Right lobe of liver (tissue), 6 donors: ENCODE results near the gene IFT74. TPM values are rescaled to one million over a fixed set of nuclear protein-coding genes. Genes with fewer than 3 reads are reported as not detected.

Source experiments
- ATAC-seq, 4 donors: fragments of 200-7000 bp; cut with Tn5 transposase; one replicate each; pipeline ENCODE4 v1.9.1; 2020; ENCODE audit warnings: mild to moderate bottlenecking in 4 of 4, moderate library complexity in 4 of 4
- DNase-seq, 3 donors: peaks; one replicate each; pipeline ENCODE4 v3.0.0-alpha.2; 2020
- H3K27ac ChIP-seq, 3 donors: fragments of 200-600 bp; one replicate each; pipeline ENCODE4 v1.8.0; 2022
- H3K27me3 ChIP-seq, 2 donors: fragments of 200-600 bp; one replicate each; pipeline ENCODE4 v1.8.0; 2022
- H3K36me3 ChIP-seq, 4 donors: fragments of 200-600 bp; sonication (generic) in 1 of 4; one replicate each; pipeline versions ENCODE4 v1.5.1 to v1.8.0; 2017 to 2022; ENCODE audit warnings: control low read depth in 1 of 4
- H3K4me1 ChIP-seq, 4 donors: fragments of 200-600 bp; sonication (generic) in 1 of 4; one replicate each; pipeline versions ENCODE4 v1.5.1 to v1.8.0; 2017 to 2022; ENCODE audit warnings: control low read depth in 1 of 4
- H3K4me3 ChIP-seq, 3 donors: fragments of 200-600 bp; one replicate each; pipeline ENCODE4 v1.8.0; 2022
- H3K9me3 ChIP-seq, 4 donors: fragments of 200-600 bp; sonication (generic) in 1 of 4; one replicate each; pipeline versions ENCODE4 v1.5.1 to v1.8.0; 2017 to 2022; ENCODE audit warnings: control low read depth in 1 of 4
- POLR2A ChIP-seq: fragments of 450-650 bp; IDR thresholded peaks from one replicate; pipeline ENCODE4 v1.6.1; 2017; ENCODE audit warnings: antibody characterized with exemption, mild to moderate bottlenecking
- WGBS: methylation state at CpG from one replicate; pipeline ENCODE4 v1.1.6; 2018; ENCODE audit warnings: low coverage, low lambda C conversion rate; ENCODE audit not compliant: insufficient coverage; ENCODE audit errors: missing lambda C conversion rate; 5-methylcytosine and 5-hydroxymethylcytosine counted together
- intact Hi-C, 2 donors: fragments of 100-400 bp; cut with DNase I; formaldehyde crosslinking; loops; one replicate each; pipeline versions ENCODE4 v1.11.2 to v1.14.1; 2022
- total RNA-seq, 6 experiments: library from RNA; depleted of rRNA in 2 of 6; stranded (reverse); fragments of >200 nt in 2 of 6; fragmentation: NEBNext Ultra II Directional in 3 of 6; extraction: Animal tissue kit (Norgen Biotek cat#: 25700) in 3 of 6; gene quantifications; one replicate each; pipeline versions ENCODE4 v1.1.0 to v1.2.4, GENCODE V29; 2016 to 2023
- TF ChIP-seq, protein P1 (sequence below), 4 donors: fragments of 200-600 bp in 3 of 4; fragments of 450-650 bp in 1 of 4; IDR thresholded peaks; one replicate each; pipeline versions ENCODE4 v1.5.1 to v1.8.0; 2016 to 2022; ENCODE audit warnings: antibody characterized with exemption in 4 of 4, mild to moderate bottlenecking in 2 of 4
- donor health status: DM: no; HTN: yes; CAD: no.
- donor health status: DM: no; HTN: no; CAD: no.
- donor health status: DM: no; HTN: no; CAD: no.
- donor health status: DM: no; HTN: yes; CAD: no.
- donor health status: DM: no; HTN: yes; CAD: no.

IFT74 gene
- total RNA-seq, 6 experiments from 2014 or later: 6.2 to 10.2 (median 6.7) TPM

DNA sequence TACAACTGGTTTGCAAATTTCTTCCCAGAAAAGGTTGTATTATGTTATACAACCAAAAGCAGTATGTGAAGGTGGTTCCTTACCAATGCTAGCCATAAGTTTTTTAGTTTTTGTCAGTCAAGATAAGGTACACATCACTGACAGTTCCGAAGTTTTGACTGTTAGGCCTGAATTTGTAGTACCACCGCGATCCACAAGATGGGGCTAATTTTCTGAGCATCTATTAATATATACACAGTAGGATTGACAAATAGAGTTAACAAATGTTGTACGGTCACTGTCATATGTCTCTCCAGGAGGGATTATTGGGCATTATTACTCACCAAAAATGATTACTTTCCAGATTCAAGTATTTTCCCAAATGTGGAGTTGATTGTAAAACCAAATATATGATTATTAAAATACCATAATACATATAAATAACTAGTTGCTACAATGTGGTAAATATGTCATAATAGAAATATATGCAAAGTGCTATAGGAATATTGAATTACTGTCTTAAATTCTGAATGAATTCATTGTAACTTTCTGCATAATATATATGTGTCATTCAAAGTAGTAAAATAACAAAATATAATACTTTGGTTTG is 77.7 kb downstream of the IFT74 start:
- peak; percentile 77 to 88 (median 82) for ATAC-seq
- Histone ChIP-seq H3K27ac (no peak overlapping the region), H3K9me3 (no peaks in the 10 kb centered on the region), H3K4me1 (peaks cover 0 to 18% (median 0%) of the 10 kb centered on the region in 4 donors), H3K27me3 (no peaks in the 10 kb centered on the region), H3K4me3 (no peak overlapping the region), H3K36me3 (no peaks in the 10 kb centered on the region)
- 6% methylated on average over 4 of the region's 4 CpGs for WGBS
- peak in 1 of 3 donors; percentile 51 for DNase-seq
- no peak for TF ChIP-seq POLR2A
- TF ChIP-seq, protein P1, sequence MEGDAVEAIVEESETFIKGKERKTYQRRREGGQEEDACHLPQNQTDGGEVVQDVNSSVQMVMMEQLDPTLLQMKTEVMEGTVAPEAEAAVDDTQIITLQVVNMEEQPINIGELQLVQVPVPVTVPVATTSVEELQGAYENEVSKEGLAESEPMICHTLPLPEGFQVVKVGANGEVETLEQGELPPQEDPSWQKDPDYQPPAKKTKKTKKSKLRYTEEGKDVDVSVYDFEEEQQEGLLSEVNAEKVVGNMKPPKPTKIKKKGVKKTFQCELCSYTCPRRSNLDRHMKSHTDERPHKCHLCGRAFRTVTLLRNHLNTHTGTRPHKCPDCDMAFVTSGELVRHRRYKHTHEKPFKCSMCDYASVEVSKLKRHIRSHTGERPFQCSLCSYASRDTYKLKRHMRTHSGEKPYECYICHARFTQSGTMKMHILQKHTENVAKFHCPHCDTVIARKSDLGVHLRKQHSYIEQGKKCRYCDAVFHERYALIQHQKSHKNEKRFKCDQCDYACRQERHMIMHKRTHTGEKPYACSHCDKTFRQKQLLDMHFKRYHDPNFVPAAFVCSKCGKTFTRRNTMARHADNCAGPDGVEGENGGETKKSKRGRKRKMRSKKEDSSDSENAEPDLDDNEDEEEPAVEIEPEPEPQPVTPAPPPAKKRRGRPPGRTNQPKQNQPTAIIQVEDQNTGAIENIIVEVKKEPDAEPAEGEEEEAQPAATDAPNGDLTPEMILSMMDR (IDR thresholded peaks at IDR 0.05): peak; percentile 68 to 85 (median 78)
- intact Hi-C loops: loop anchor here (10.0 kb wide), 2 partner anchors 241 to 251 kb away; no protein-coding TSS in a partner anchor

DNA sequence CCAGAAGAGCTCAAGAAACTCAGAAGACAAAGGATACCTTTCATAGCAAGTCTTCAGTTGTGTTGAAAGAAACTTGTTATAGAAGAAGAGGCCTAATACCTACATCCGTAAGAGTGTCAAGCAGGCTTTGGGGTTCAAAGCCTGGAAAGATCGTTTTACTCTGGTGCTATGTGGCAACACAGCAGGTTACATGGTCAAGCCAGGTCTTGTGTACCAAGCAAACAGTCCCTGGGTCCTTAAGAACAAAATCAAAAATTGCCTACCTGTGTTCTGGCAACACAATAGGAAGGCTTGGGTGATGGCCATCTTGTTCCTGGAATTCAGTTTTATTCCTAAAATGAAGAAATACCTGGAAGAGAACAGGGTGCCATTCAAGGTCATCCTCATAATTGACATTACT is 81.3 kb downstream of the IFT74 start:
- TF ChIP-seq POLR2A: no peak
- TF ChIP-seq, protein P1 (IDR thresholded peaks at IDR 0.05): no peak
- no peak overlapping the region for H3K4me3 ChIP-seq
- H3K4me1 ChIP-seq: peaks cover 0 to 18% (median 0%) of the 10 kb centered on the region in 4 donors
- WGBS: 40% methylated on average over 2 of the region's 2 CpGs
- intact Hi-C loops: loop anchor here (10.0 kb wide), 2 partner anchors 237 to 247 kb away; no protein-coding TSS in a partner anchor
- DNase-seq: no peak
- H3K9me3 ChIP-seq: no peaks in the 10 kb centered on the region
- no peak overlapping the region for H3K27ac ChIP-seq
- no peaks in the 10 kb centered on the region for H3K27me3 ChIP-seq
- H3K36me3 ChIP-seq: no peaks in the 10 kb centered on the region
- peak; percentile 33 to 84 (median 68) for ATAC-seq

DNA sequence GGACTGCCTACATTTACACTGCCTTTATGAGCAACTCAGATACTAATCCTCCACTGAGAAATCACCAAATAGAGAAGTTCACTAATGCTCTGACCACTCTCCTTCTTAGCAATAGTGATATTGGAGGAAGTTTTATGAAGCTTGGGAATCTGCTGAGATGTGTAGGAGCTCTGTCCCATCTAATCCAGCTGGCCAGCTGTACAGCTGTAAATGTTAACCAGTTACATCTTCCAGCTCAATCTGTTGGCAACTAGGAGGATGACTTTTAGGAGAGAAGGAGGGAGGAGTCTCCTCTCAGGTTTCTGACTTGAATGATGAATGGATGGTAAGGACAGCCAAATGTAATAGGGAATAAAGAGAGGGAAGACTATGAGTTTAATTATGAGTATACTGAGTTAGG is 85.5 kb downstream of the IFT74 start:
- Histone ChIP-seq H3K4me3 (no peak overlapping the region), H3K27me3 (no peaks in the 10 kb centered on the region), H3K27ac (no peak overlapping the region), H3K9me3 (no peaks in the 10 kb centered on the region), H3K4me1 (peaks cover 0 to 14% (median 0%) of the 10 kb centered on the region in 4 donors), H3K36me3 (no peaks in the 10 kb centered on the region)
- TF ChIP-seq, protein P1 (IDR thresholded peaks at IDR 0.05): no peak
- no peak for TF ChIP-seq POLR2A
- ATAC-seq (no peak), DNase-seq (no peak)
- intact Hi-C loops: no loop called here

DNA sequence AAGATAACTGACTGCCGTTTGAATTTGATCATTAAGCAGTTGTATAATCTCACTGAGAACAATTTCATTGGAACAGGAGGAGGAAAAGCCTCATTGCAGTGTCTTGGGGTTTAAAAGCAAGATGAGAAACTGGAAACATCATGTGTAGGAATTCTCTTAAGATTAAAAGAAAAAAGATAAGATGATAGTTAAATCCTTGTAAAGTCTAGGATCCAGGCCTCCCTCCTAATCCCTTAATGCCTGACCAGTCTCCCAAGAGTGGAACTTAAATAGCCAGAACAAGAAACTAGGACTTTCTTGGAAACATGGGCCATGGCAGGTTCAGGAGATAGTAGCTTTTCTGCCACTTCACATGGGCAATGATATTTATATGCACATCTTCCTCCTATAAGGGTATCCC is 86.3 kb downstream of the IFT74 start:
- intact Hi-C loops: no loop called here
- WGBS: 78% methylated on average over 1 of the region's 1 CpG
- TF ChIP-seq, protein P1 (IDR thresholded peaks at IDR 0.05): no peak
- no peak for TF ChIP-seq POLR2A

More for the DNA sequence above, 86.3 kb downstream of the IFT74 start:
- no peak overlapping the region for H3K27ac ChIP-seq
- no peaks in the 10 kb centered on the region for H3K9me3 ChIP-seq
- ATAC-seq (no peak), DNase-seq (no peak)
- H3K36me3 ChIP-seq: no peaks in the 10 kb centered on the region
- H3K27me3 ChIP-seq: no peaks in the 10 kb centered on the region
- peaks cover 0 to 7% (median 0%) of the 10 kb centered on the region in 4 donors for H3K4me1 ChIP-seq
- H3K4me3 ChIP-seq: no peak overlapping the region
